ENCODE results near the gene CAMTA1.

- TF ChIP-seq SMC3 (IDR thresholded peaks at IDR 0.05; ENCODE audit: low read depth, low read length) (no peak), CTCF (IDR thresholded peaks at IDR 0.05) (no peak), CHD2 (IDR thresholded peaks at IDR 0.05; ENCODE audit: low read length, partially characterized antibody) (no peak), EZH2phosphoT487 (IDR thresholded peaks at IDR 0.05; ENCODE audit: borderline replicate concordance, low read depth) (no peak), YY1 (IDR thresholded peaks at IDR 0.05; ENCODE audit: low read depth) (no peak), TAF1 (IDR thresholded peaks at IDR 0.05; ENCODE audit: borderline replicate concordance, low read depth, low read length) (no peak), MAX (IDR thresholded peaks at IDR 0.05; ENCODE audit: low read depth) (no peak), USF1 (IDR thresholded peaks at IDR 0.05; ENCODE audit: borderline replicate concordance, low read depth) (no peak), RXRA (IDR thresholded peaks at IDR 0.05; ENCODE audit: borderline replicate concordance, low read depth) (no peak), IRF3 (IDR thresholded peaks at IDR 0.05; ENCODE audit: low read depth, low read length) (no peak), EP300 (IDR thresholded peaks at IDR 0.05; ENCODE audit: borderline replicate concordance in 1 of 2, low read depth in 1 of 2, low read length in 1 of 2) (no peak), JUND (IDR thresholded peaks at IDR 0.05) (no peak)
Observed at GRCh38 chr1:7437608-7438395, 652.5 kb downstream of the CAMTA1 start.
